HG02678 (cell line): ENCODE data around the gene FADS2.

Experiments
- ATAC-seq: cut with Tn5 transposase; IDR thresholded peaks from one replicate; pipeline ENCODE4 v1.9.1; 2021; ENCODE audit warnings: mild to moderate bottlenecking, moderate library complexity; ENCODE audit not compliant: unreplicated experiment

Gene FADS2

GRCh38 chr11:61827571-61828378 is at the start of gene FADS2:
TSS of gene FADS2 (plus strand) at chr11:61828300. CDS start at chr11:61828391, 91 bp downstream.
- peak; percentile 70 for ATAC-seq

GRCh38 chr11:61778357-61778886 is 49.7 kb upstream of the FADS2 start:
- ATAC-seq = no peak

GRCh38 chr11:61778920-61779650 is 49.0 kb upstream of the FADS2 start:
- no peak for ATAC-seq

GRCh38 chr11:61779666-61780525 is 48.2 kb upstream of the FADS2 start:
- ATAC-seq = no peak

GRCh38 chr11:61780581-61781162 is 47.4 kb upstream of the FADS2 start:
- ATAC-seq = no peak

GRCh38 chr11:61781585-61781984 is 46.5 kb upstream of the FADS2 start:
- ATAC-seq = no peak

GRCh38 chr11:61782299-61782698 is 45.8 kb upstream of the FADS2 start:
- no peak for ATAC-seq

GRCh38 chr11:61782841-61783240 is 45.3 kb upstream of the FADS2 start:
- ATAC-seq = no peak

GRCh38 chr11:61783717-61784505 is 44.2 kb upstream of the FADS2 start:
- no peak for ATAC-seq

GRCh38 chr11:61784506-61784805 is 43.6 kb upstream of the FADS2 start:
- ATAC-seq = no peak

- ATAC-seq = no peak
Measured at GRCh38 chr11:61785837-61786402, 42.2 kb upstream of the FADS2 start.

- ATAC-seq = no peak
Measured at GRCh38 chr11:61787928-61788491, 40.1 kb upstream of the FADS2 start.

GRCh38 chr11:61791737-61792309 is 36.3 kb upstream of the FADS2 start:
- ATAC-seq = peak; percentile 26

- peak; percentile 80 for ATAC-seq
Measured at GRCh38 chr11:61792310-61793082, 35.6 kb upstream of the FADS2 start, which contains the start of the genes FEN1 and TMEM258. TSS of gene FEN1 (plus strand) at chr11:61792911. CDS start at chr11:61795362, 2,451 bp downstream. TSS of gene TMEM258 (minus strand) at chr11:61792599. CDS start at chr11:61792558, 41 bp downstream.

GRCh38 chr11:61793083-61793828 is 34.8 kb upstream of the FADS2 start:
- no peak for ATAC-seq

GRCh38 chr11:61793829-61794204 is 34.3 kb upstream of the FADS2 start:
- no peak for ATAC-seq

GRCh38 chr11:61794579-61794978 is 33.5 kb upstream of the FADS2 start:
- no peak for ATAC-seq
